Motor neuron (in vitro differentiated cells): ENCODE results near the gene GBA2. TPM values are rescaled to one million over a fixed set of nuclear protein-coding genes. Genes with fewer than 3 reads are reported as not detected.

Experiments used
- ATAC-seq, 8 experiments: fragments of 200-7000 bp; cut with Tn5 transposase; replicated peaks in 6 of 8; 2 replicates each; pipeline ENCODE4 v1.8.0; 2021; ENCODE audit warnings: mild to moderate bottlenecking in 8 of 8, moderate library complexity in 8 of 8
- H3K27ac ChIP-seq, 2 donors: fragments of 250-450 bp; sonication (Bioruptor Pico); 2 replicates each; pipeline ENCODE4 v1.9.0; 2021; ENCODE audit warnings: antibody characterized with exemption in 2 of 2, mild to moderate bottlenecking in 2 of 2, moderate library complexity in 1 of 2
- H3K4me1 ChIP-seq, 2 donors: fragments of 250-450 bp; sonication (Bioruptor Pico); replicated peaks in 1 of 2; 2 replicates each; pipeline ENCODE4 v1.6.1; 2021; ENCODE audit warnings: antibody characterized with exemption in 2 of 2, mild to moderate bottlenecking in 2 of 2, moderate library complexity in 1 of 2
- H3K4me3 ChIP-seq, 5 donors: fragments of 250-450 bp; sonication (Bioruptor Pico); 2 replicates each; pipeline ENCODE4 v1.9.0; 2021; ENCODE audit warnings: antibody characterized with exemption in 5 of 5, mild to moderate bottlenecking in 5 of 5, moderate library complexity in 4 of 5
- WGBS, 10 experiments: fragments of 450-650 bp; shearing (Covaris generic); methylation state at CpG; one replicate each; pipeline ENCODE4 v1.0.0; 2022; 5-methylcytosine and 5-hydroxymethylcytosine counted together
- in situ Hi-C, 9 experiments: fragments of 400-800 bp; cut with MboI; loops; one replicate each; pipeline ENCODE4 v1.15.0; 2021; ENCODE audit warnings: low sequenced_read_pairs in 9 of 9, low pct_unique_long_range_greater_than_20kb in 2 of 9; ENCODE audit not compliant: unreplicated experiment in 9 of 9
- total RNA-seq, 8 experiments: library from RNA; unstranded; fragments of 300-600 nt; gene quantifications; 2 replicates each; pipeline versions ENCODE4 v1.2.3 to v1.2.4, GENCODE V29; 2022

GBA2 gene
- total RNA-seq, 8 experiments from 2014 or later: 24.5 to 128 (median 53.7) TPM

- WGBS, 10 experiments: 0 to 10% (median 2%) methylated on average over 3 to 14 of the region's 47 CpGs; no CpG with 5 or more reads in 2 of the 10 experiments
- peak overlapping the region; percentile 91 to 96 for H3K27ac ChIP-seq
- in situ Hi-C loops: no loop called here
- ATAC-seq: peak in 1 of 8 experiments; percentile 1
- peak overlapping the region; percentile 61 to 94 (median 83) for H3K4me3 ChIP-seq
- peaks cover 34 to 43% of the 10 kb centered on the region in 2 donors for H3K4me1 ChIP-seq
Observed at GRCh38 chr9:35731415-35732184, 17.4 kb downstream of the GBA2 start.

GRCh38 chr9:35730486-35730854 lies 18.6 kb downstream of the GBA2 start:
- WGBS, 10 experiments: 46 to 100% (median 88%) methylated on average over 2 of the region's 2 CpGs; no CpG with 5 or more reads in 2 of the 10 experiments
- H3K4me1 ChIP-seq: peaks cover 34 to 43% of the 10 kb centered on the region in 2 donors
- no peak overlapping the region for H3K27ac ChIP-seq
- in situ Hi-C loops: no loop called here
- no peak for ATAC-seq
- peak overlapping the region in 4 of 5 donors; percentile 72 to 94 (median 86) for H3K4me3 ChIP-seq

DNA sequence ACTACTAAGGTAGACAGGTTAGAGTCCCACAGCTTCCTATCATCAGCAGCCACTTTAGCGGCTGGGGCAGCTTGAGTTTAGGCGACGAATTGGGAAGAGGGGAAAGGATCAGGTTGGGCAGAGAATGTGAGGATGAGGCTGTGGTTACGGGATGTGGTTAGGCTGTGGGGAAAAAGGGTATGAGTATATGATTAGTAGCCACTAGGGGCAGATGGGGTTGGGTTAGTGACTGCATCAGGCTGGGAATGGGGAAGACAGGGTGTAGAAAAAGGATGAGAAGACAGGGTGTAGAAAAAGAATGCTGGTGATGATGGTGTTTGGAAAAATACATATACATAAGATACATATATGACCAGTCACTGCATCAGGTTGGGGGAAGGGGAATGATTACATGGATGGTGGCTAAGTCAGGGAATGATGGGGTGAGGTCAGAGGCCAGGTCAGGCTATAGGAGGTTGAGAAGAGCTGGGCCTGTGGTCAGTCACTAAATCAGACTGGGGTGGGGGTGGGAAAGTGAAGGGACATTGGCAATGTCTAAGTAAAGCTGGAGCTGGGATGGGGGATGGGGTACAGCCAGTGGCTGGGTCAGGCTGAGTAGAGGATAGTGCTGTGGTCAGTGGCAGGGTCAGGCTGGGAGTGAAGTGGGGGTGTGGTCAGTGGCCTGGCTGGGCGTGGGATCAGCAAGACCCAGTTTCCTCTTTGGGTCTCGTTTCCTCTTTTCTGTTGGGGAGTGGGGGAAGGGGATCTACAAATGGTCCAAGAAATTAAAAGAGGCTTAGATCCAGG lies 19.1 kb downstream of the GBA2 start:
- WGBS, 10 experiments: 0 to 53% (median 13%) methylated on average over 1 to 5 of the region's 6 CpGs
- peaks cover 34 to 43% of the 10 kb centered on the region in 2 donors for H3K4me1 ChIP-seq
- H3K27ac ChIP-seq: no peak overlapping the region
- in situ Hi-C loops: no loop called here
- peak in 2 of 8 experiments; percentile 2 to 8 for ATAC-seq
- peak overlapping the region in 2 of 5 donors; percentile 2 to 94 for H3K4me3 ChIP-seq

- Histone ChIP-seq H3K4me1 (peaks cover 34 to 43% of the 10 kb centered on the region in 2 donors), H3K27ac (no peak overlapping the region), H3K4me3 (no peak overlapping the region)
- in situ Hi-C loops: no loop called here
- ATAC-seq: no peak
- 25 to 100% (median 89%) methylated on average over 2 to 3 of the region's 3 CpGs; no CpG with 5 or more reads in 3 of the 10 experiments for WGBS, 10 experiments
Observed at GRCh38 chr9:35729101-35729500, 19.9 kb downstream of the GBA2 start.

GRCh38 chr9:35728041-35728971 lies 20.7 kb downstream of the GBA2 start:
- in situ Hi-C loops: no loop called here
- Histone ChIP-seq H3K4me3 (no peak overlapping the region), H3K27ac (no peak overlapping the region), H3K4me1 (peaks cover 27 to 36% of the 10 kb centered on the region in 2 donors)
- ATAC-seq: peak in 1 of 8 experiments; percentile 2
- 0 to 26% (median 13%) methylated on average over 2 to 6 of the region's 10 CpGs; no CpG with 5 or more reads in 1 of the 10 experiments for WGBS, 10 experiments

DNA sequence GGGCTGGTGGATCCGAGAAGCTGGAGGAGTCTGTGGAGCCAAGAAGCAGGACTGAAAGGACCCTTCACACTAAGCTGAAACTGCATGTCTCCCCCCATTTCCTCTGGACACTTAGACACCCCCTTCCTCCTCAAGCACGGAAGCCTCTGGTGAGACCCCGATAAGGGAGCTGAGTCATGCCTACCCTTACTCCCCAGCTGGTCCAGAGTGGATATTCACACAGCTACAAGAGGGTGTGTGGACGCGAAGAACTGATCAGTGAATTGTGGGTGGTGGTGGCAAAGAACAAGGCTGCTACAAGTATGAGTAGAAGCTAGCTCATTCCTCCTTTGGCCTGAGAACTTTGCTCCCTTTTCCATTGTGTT lies 21.4 kb downstream of the GBA2 start:
- ATAC-seq: no peak
- in situ Hi-C loops: no loop called here
- WGBS, 10 experiments: 33 to 100% (median 41%) methylated on average over 2 to 3 of the region's 5 CpGs; no CpG with 5 or more reads in 4 of the 10 experiments

GRCh38 chr9:35726931-35727330 lies 22.1 kb downstream of the GBA2 start:
- in situ Hi-C loops: no loop called here
- ATAC-seq: peak in 4 of 8 experiments; percentile 2 to 45 (median 10)
- peaks cover 27 to 36% of the 10 kb centered on the region in 2 donors for H3K4me1 ChIP-seq
- no peak overlapping the region for H3K27ac ChIP-seq
- WGBS, 10 experiments: 14 to 100% (median 65%) methylated on average over 1 to 3 of the region's 3 CpGs; no CpG with 5 or more reads in 2 of the 10 experiments
- no peak overlapping the region for H3K4me3 ChIP-seq

More for the DNA sequence above, 21.4 kb downstream of the GBA2 start:
- H3K4me3 ChIP-seq: no peak overlapping the region
- H3K27ac ChIP-seq: no peak overlapping the region
- H3K4me1 ChIP-seq: peaks cover 27 to 36% of the 10 kb centered on the region in 2 donors

DNA sequence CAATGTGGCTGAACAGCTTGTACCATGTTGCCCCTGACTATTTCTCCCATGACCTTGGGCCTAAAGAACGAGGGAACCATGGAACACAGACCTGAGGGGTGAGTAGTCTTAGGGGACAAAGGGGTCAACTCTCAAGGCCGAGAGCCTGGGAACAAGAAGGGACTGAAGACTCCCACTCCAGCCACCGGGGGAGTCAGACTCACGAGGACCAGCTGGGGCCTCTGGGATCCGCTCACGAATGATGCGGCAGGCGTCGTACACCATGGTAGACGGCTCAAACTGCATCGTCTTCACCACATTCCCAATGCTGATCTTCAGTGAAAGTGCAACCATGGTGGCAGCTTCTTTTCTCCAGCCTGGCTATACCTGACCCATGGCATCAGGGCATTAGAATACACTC lies 23.7 kb downstream of the GBA2 start:
- Histone ChIP-seq H3K4me3 (no peak overlapping the region), H3K4me1 (peaks cover 17 to 28% of the 10 kb centered on the region in 2 donors), H3K27ac (no peak overlapping the region)
- ATAC-seq: no peak
- WGBS, 10 experiments: 90 to 100% (median 95%) methylated on average over 4 to 8 of the region's 11 CpGs; no CpG with 5 or more reads in 5 of the 10 experiments
- in situ Hi-C loops: no loop called here

GRCh38 chr9:35723908-35724307 lies 25.1 kb downstream of the GBA2 start:
- ATAC-seq: no peak
- WGBS, 10 experiments: 100% methylated on average over 3 of the region's 8 CpGs; no CpG with 5 or more reads in 9 of the 10 experiments
- Histone ChIP-seq H3K27ac (no peak overlapping the region), H3K4me1 (peaks cover 5 to 15% of the 10 kb centered on the region in 2 donors), H3K4me3 (no peak overlapping the region)
- in situ Hi-C loops: no loop called here

DNA sequence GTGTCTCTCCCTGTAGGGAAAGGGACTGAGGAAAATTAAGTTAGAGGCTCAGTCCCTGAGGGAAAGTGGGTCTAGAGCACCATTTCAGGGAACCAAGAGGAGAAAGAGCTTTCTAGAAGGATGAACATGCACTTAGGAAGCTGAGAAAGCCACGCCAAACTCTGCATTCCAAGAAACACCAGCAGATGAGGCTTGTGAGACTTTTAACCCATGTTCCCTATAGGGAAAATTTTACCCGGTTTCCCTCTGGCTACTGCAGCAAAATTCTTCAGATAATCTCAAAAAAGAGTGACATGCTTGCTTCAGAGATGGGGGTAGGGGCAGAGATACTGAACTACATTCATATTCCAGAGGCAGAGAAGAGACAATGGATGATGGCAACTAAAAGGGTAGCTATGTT lies 25.6 kb downstream of the GBA2 start:
- 60 to 100% (median 100%) methylated on average over 1 to 2 of the region's 2 CpGs; no CpG with 5 or more reads in 3 of the 10 experiments for WGBS, 10 experiments

GRCh38 chr9:35719546-35719945 lies 29.5 kb downstream of the GBA2 start:
- Histone ChIP-seq H3K4me1 (no peaks in the 10 kb centered on the region), H3K27ac (no peak overlapping the region), H3K4me3 (no peak overlapping the region)
- in situ Hi-C loops: no loop called here
- no peak for ATAC-seq
- 83 to 100% (median 97%) methylated on average over 1 to 3 of the region's 4 CpGs; no CpG with 5 or more reads in 4 of the 10 experiments for WGBS, 10 experiments

More for the DNA sequence above, 25.6 kb downstream of the GBA2 start:
- no peak overlapping the region for H3K4me3 ChIP-seq
- in situ Hi-C loops: no loop called here
- no peak overlapping the region for H3K27ac ChIP-seq
- ATAC-seq: no peak
- peaks cover under 1 to 11% of the 10 kb centered on the region in 2 donors for H3K4me1 ChIP-seq

GRCh38 chr9:35718721-35719511 lies 30.1 kb downstream of the GBA2 start:
- ATAC-seq: no peak
- in situ Hi-C loops: no loop called here

More at GRCh38 chr9:35718721-35719511, 30.1 kb downstream of the GBA2 start:
- no peak overlapping the region for H3K27ac ChIP-seq
- no peak overlapping the region for H3K4me3 ChIP-seq
- H3K4me1 ChIP-seq: no peaks in the 10 kb centered on the region
- 20 to 100% (median 89%) methylated on average over 1 to 8 of the region's 15 CpGs; no CpG with 5 or more reads in 2 of the 10 experiments for WGBS, 10 experiments
